Epithelial cell of proximal tubule (primary cell): ENCODE measurements around the gene RAD9A. TPM values are rescaled to one million over a fixed set of nuclear protein-coding genes. Genes with fewer than 3 reads are reported as not detected.

Source experiments
- DNase-seq: peaks from one replicate; pipeline ENCODE4 v3.0.0-alpha.2; 2011; ENCODE audit warnings: low read depth
- H3K4me3 ChIP-seq: 2 replicates; pipeline ENCODE4 v1.5.1; 2011; ENCODE audit warnings: low read depth, mild to moderate bottlenecking, low read length
- total RNA-seq: library from RNA; depleted of rRNA; stranded (reverse); fragments of >200 nt; gene quantifications from 2 replicates; pipeline ENCODE4 v1.2.3, GENCODE V29; 2015
- TF ChIP-seq, protein P1 (sequence below): conservative IDR thresholded peaks from 2 replicates; pipeline ENCODE4 v1.5.1; 2012; ENCODE audit warnings: low read depth, mild to moderate bottlenecking, low read length

Gene RAD9A
- total RNA-seq = 13.9 and 20.9 TPM in 2 replicates

GRCh38 chr11:67391304-67392182 is at the start of gene RAD9A:
Gene RAD9A, plus strand, starts transcription at chr11:67391986. Its CDS starts 59 bp downstream, at chr11:67392045.
- peak within 1 kb of the TSS; percentile 83 for H3K4me3 ChIP-seq
- DNase-seq = no peak
- TF ChIP-seq, protein P1, sequence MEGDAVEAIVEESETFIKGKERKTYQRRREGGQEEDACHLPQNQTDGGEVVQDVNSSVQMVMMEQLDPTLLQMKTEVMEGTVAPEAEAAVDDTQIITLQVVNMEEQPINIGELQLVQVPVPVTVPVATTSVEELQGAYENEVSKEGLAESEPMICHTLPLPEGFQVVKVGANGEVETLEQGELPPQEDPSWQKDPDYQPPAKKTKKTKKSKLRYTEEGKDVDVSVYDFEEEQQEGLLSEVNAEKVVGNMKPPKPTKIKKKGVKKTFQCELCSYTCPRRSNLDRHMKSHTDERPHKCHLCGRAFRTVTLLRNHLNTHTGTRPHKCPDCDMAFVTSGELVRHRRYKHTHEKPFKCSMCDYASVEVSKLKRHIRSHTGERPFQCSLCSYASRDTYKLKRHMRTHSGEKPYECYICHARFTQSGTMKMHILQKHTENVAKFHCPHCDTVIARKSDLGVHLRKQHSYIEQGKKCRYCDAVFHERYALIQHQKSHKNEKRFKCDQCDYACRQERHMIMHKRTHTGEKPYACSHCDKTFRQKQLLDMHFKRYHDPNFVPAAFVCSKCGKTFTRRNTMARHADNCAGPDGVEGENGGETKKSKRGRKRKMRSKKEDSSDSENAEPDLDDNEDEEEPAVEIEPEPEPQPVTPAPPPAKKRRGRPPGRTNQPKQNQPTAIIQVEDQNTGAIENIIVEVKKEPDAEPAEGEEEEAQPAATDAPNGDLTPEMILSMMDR = no peak

DNA sequence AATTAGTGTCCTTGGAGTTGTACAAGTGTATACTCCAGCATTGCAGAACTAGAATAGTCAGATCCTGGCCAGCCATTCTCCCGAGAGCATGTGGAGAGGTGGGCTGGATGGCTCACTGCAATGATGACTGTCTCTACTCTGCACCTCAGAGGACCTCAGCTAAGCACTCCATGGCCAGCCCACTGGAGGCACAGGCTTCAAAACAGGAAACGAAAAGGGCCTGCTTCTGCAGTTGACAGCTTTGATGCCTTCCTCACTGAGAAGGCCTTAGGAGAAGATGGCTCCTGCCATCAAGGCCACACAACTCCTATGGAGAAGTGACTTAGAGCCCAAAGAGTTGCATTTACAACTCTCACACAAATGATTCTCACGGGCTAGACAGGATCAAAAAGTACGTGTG is 47.5 kb upstream of the RAD9A start:
- no peak for DNase-seq
- H3K4me3 ChIP-seq = no peak overlapping the region
- TF ChIP-seq, protein P1 = no peak

DNA sequence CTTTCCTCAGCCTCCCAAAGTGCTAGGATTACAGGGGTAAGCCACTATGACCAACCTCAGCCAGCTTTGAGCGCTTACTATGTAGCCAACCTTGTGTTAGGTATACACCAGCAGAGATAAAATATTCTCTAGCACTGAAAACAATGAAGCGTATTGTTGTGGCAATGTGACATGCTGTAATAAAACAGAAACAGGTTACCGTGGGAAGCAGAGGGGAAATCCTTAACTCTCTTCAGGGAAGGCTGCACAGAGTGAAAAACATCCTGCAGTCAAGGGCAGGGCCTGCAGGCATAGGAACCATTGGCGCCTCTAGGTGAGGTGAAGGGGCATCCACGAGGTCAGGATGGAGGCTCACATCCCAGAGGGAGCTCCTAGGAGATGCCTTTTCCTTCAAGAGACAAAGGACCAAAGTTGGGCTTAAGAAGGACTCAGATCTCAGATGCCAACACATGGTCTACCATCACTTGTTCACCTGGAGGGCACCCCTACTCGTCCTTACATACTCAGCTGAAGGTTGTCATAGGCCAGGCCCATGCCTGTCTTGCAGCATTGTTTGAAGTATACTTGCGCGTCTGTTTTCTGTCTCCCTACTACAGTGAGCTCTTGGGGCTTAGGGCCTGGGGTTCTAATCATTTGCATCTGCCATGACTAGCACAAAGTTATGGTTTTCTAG is 46.4 kb upstream of the RAD9A start:
- TF ChIP-seq, protein P1 = no peak
- DNase-seq = no peak
- H3K4me3 ChIP-seq = no peak overlapping the region

DNA sequence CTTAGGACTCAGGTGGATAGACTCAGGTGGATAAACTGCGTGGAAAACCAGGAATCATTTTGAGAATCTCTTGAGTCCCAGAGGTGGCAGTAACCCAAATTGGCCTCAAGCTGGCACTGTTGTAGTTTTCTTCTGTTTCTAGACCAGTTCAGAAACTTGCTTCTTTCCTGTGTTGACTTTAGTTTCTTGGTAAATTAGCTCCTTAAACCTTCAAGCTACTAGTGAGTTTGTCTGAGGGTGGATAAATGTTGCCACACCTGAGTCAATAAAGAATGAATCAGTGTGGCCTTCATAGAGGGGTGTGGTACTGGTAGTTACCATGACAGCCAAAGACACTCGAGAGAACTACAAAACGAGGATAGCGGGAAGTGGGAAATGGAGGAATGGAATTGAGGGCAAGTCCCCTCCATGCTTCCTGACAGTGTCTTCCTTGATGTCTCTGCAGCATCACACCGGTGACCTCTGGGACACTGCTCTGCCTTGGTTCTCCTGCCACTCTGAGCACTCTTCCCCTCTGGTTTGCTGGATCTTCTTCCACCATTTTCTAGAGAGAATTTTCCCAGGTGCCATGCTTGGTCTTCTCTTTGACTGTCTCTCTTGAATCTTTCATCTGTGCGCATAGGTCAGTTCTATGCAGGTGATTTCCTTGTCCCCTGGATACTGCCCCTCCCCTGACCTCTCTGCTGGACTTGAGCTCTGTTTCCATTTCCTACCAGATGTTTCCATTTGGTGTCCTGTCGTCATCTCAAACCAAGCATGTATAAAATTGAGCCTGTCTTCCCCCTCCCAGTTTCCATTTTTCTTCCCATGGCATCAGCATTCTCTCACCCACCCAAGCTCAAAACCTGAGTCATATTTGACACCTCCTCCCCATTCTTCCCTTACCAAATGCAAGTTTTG is 45.6 kb upstream of the RAD9A start:
- TF ChIP-seq, protein P1 = peak; percentile 93
- DNase-seq = no peak
- H3K4me3 ChIP-seq = no peak overlapping the region

- TF ChIP-seq, protein P1 = no peak
These were observed 43.6 kb upstream of the RAD9A start for GRCh38 chr11:67347964-67348749.

GRCh38 chr11:67349036-67349435 is 42.8 kb upstream of the RAD9A start:
- H3K4me3 ChIP-seq = no peak overlapping the region
- DNase-seq = no peak
- TF ChIP-seq, protein P1 = no peak

More at GRCh38 chr11:67347964-67348749, 43.6 kb upstream of the RAD9A start:
- no peak overlapping the region for H3K4me3 ChIP-seq
- DNase-seq = no peak
